Lung (tissue), 12 donors: ENCODE data around the gene MISP3. TPM values are rescaled to one million over a fixed set of nuclear protein-coding genes. Genes with fewer than 3 reads are reported as not detected.
A peak's percentile ranks its signal among the peaks of the same experiment; 100 is the strongest.

Experiments used
- ATAC-seq: fragments of 200-7000 bp; cut with Tn5 transposase; one replicate; pipeline ENCODE4 v1.9.1; 2020; ENCODE audit warnings: moderate number of reproducible peaks; ENCODE audit not compliant: insufficient read depth, low FRiP score
- DNase-seq, 3 donors: peaks; one replicate each; pipeline ENCODE4 v3.0.0-alpha.2; 2013 to 2017
- H3K27ac ChIP-seq, 2 donors: one replicate each; pipeline ENCODE4 v1.5.1; 2013; ENCODE audit warnings: mild to moderate bottlenecking in 2 of 2, moderate library complexity in 2 of 2, control low read depth in 1 of 2, inconsistent platforms in 1 of 2, low read depth in 1 of 2, low read length in 1 of 2
- H3K27me3 ChIP-seq, 3 donors: one replicate each; pipeline ENCODE4 v1.5.1; 2013; ENCODE audit warnings: low read length in 2 of 3; ENCODE audit not compliant: control insufficient read depth in 3 of 3, insufficient read depth in 3 of 3
- H3K36me3 ChIP-seq, 4 donors: one replicate each; pipeline ENCODE4 v1.5.1; 2013; ENCODE audit warnings: low read length in 4 of 4, mild to moderate bottlenecking in 1 of 4, moderate library complexity in 1 of 4; ENCODE audit not compliant: control insufficient read depth in 4 of 4, insufficient read depth in 4 of 4
- H3K4me1 ChIP-seq, 5 donors: one replicate each; pipeline ENCODE4 v1.5.1; 2013; ENCODE audit warnings: low read length in 5 of 5, mild to moderate bottlenecking in 2 of 5, moderate library complexity in 1 of 5; ENCODE audit not compliant: control insufficient read depth in 5 of 5, insufficient read depth in 5 of 5
- H3K4me3 ChIP-seq: one replicate; pipeline ENCODE4 v1.5.1; 2013; ENCODE audit warnings: mild to moderate bottlenecking, control low read depth, moderate library complexity
- H3K9ac ChIP-seq, 2 donors: one replicate each; pipeline ENCODE4 v1.5.1; 2013; ENCODE audit warnings: low read length in 2 of 2, control low read depth in 1 of 2; ENCODE audit not compliant: insufficient read depth in 1 of 2
- H3K9me3 ChIP-seq, 4 donors: one replicate each; pipeline ENCODE4 v1.5.1; 2013; ENCODE audit warnings: low read length in 3 of 4, mild to moderate bottlenecking in 1 of 4, moderate library complexity in 1 of 4; ENCODE audit not compliant: control insufficient read depth in 4 of 4, insufficient read depth in 3 of 4
- CTCF ChIP-seq: IDR thresholded peaks from 2 replicates; pipeline ENCODE4 v1.5.1; 2012; ENCODE audit warnings: mild to moderate bottlenecking; ENCODE audit errors: control extremely low read depth, extremely low read depth
- WGBS, 2 donors: extraction: QIAGEN DNeasy Blood & Tissue Kit; methylation state at CpG; one replicate each; pipeline ENCODE4 v1.1.7; 2013; 5-methylcytosine and 5-hydroxymethylcytosine counted together
- polyA plus RNA-seq, 2 donors: library from polyadenylated mRNA; stranded (reverse); fragments of 200-250 nt; gene quantifications; one replicate each; pipeline ENCODE4 v1.2.1, GENCODE V29; 2013
- total RNA-seq, 2 donors: library from RNA; depleted of rRNA in 1 of 2; stranded (reverse); fragments of >200 nt in 1 of 2; gene quantifications; one replicate each; pipeline ENCODE4 v1.2.1, GENCODE V29; 2014 to 2021
- donor health status: control.
- donor health status: control.
- donor health status: Bipolar disorder and iron deficiency.
- donor health status: healthy.
- donor health status: DM: yes; HTN: yes; CAD: no.

Gene MISP3
- total and polyA plus RNA-seq, 4 donors = 3.5 to 11.2 (median 7.4) TPM

GRCh38 chr19:14091081-14091812 is 18.7 kb downstream of the MISP3 start:
- H3K27ac ChIP-seq = peak overlapping the region; percentile 92 to 94
- H3K27me3 ChIP-seq = no peaks in the 10 kb centered on the region
- H3K4me1 ChIP-seq = peaks cover 0 to 9% (median 0%) of the 10 kb centered on the region in 5 donors
- peaks cover 1 to 20% (median 9%) of the 10 kb centered on the region in 4 donors for H3K36me3 ChIP-seq
- TF ChIP-seq CTCF = no peak
- ATAC-seq = peak; percentile 85
- 0% methylated on average over 40 to 70 of the region's 72 CpGs for WGBS, 2 donors
- DNase-seq = peak; percentile 84 to 88 (median 86)
- H3K9ac ChIP-seq = peak overlapping the region in 1 of 2 donors; percentile 71
- peaks cover 0 to 9% (median 2%) of the 10 kb centered on the region in 4 donors for H3K9me3 ChIP-seq
- H3K4me3 ChIP-seq = peak overlapping the region; percentile 77

GRCh38 chr19:14091813-14092462 is 19.4 kb downstream of the MISP3 start:
- Histone ChIP-seq H3K4me1 (peaks cover 0 to 9% (median 0%) of the 10 kb centered on the region in 5 donors), H3K9me3 (peaks cover 0 to 9% (median 2%) of the 10 kb centered on the region in 4 donors), H3K27ac (peak overlapping the region in 1 of 2 donors; percentile 21), H3K36me3 (peaks cover 7 to 27% (median 15%) of the 10 kb centered on the region in 4 donors), H3K4me3 (no peak overlapping the region), H3K27me3 (no peaks in the 10 kb centered on the region), H3K9ac (peak overlapping the region in 1 of 2 donors; percentile 71)
- DNase-seq (peak; percentile 37 to 48 (median 40)), ATAC-seq (no peak)
- 11 to 19% methylated on average over 14 to 15 of the region's 15 CpGs for WGBS, 2 donors
- TF ChIP-seq CTCF = no peak

- Histone ChIP-seq H3K9ac (no peak overlapping the region), H3K4me1 (peaks cover 0 to 9% (median 0%) of the 10 kb centered on the region in 5 donors), H3K36me3 (peaks cover 11 to 32% (median 20%) of the 10 kb centered on the region in 4 donors), H3K27me3 (no peaks in the 10 kb centered on the region), H3K9me3 (peaks cover 0 to 9% (median 2%) of the 10 kb centered on the region in 4 donors), H3K27ac (no peak overlapping the region), H3K4me3 (no peak overlapping the region)
- ATAC-seq (no peak), DNase-seq (no peak)
- 87 to 89% methylated on average over 9 of the region's 9 CpGs for WGBS, 2 donors
- no peak for TF ChIP-seq CTCF
Measured at GRCh38 chr19:14093117-14093823, 20.7 kb downstream of the MISP3 start.
